Limb (tissue), 2 donors: Measurements from ENCODE around the gene CHPF.

ENCODE experiments used
- DNase-seq, 2 donors: peaks; one replicate each; pipeline ENCODE4 v3.0.0-alpha.2; 2016; ENCODE audit errors: extremely low spot score in 2 of 2

Gene CHPF

DNA sequence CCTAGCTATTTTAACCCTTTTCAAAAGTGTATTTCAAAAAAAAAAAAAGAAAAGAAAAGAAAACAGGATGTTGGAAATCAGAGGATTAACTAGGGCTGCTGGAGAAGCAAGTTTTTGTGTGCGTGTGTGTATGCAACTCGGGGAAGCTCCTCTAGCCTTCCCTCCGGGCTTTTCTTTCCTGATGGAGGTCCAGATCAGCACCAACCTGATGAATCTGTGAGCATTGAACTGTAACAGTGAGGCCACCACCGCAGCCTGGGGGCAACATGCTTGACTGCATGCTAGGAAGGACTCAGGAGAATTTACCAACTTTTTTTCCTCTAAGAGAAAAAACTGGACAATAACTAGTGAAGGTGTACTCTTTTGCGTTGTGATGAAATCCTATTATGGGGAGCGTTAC lies 25.4 kb upstream of the CHPF start:
- no peak for DNase-seq

DNA sequence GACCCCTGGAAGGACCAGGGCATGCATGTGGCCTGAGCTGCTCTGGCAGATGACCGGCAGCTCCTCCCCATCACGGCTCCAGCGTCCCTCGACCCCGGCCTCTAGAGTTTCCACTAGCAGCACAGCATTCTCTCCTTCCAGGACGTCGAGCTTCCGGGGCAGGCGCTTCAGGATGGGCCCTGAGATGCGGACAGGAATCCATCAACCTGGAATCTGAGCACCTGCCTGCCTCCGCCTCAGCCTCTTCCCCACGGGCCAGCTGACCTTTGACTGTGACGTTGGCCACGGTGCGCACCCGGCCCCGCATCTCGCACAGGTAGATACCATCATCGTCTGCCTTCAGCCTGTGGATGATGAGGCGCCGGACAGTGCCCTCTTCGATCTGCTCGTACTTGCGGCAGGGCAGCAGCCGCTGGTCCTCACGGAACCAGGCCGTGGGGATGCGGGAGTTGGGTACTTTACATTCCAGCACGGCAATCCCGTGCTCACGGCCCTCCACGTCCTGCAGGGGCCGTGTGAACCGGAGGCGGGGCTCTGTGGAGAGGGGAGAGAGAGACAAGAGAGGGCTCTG lies 24.3 kb upstream of the CHPF start:
- no peak for DNase-seq

GRCh38 chr2:219567131-219567530 lies 23.5 kb upstream of the CHPF start:
- no peak for DNase-seq

DNA sequence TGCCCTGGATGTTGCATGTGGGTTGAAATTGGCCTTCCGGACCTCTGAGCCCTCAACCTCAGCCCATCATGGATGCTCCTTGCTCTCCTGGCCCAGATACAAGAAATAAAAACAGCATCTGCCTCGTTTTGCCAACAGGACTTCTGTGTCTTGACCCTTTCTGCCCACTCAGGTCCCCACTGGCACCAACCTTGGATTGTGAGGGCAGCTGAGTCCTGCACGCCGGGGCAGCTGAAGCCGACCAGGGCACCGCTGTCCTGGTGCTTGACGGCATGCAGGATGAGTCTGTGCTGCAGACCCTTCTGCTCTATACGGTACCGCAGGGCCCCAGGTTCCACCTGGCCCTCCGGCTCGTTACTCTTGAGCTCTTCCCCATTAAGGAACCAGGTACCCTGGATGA lies 23.0 kb upstream of the CHPF start:
- no peak for DNase-seq

DNA sequence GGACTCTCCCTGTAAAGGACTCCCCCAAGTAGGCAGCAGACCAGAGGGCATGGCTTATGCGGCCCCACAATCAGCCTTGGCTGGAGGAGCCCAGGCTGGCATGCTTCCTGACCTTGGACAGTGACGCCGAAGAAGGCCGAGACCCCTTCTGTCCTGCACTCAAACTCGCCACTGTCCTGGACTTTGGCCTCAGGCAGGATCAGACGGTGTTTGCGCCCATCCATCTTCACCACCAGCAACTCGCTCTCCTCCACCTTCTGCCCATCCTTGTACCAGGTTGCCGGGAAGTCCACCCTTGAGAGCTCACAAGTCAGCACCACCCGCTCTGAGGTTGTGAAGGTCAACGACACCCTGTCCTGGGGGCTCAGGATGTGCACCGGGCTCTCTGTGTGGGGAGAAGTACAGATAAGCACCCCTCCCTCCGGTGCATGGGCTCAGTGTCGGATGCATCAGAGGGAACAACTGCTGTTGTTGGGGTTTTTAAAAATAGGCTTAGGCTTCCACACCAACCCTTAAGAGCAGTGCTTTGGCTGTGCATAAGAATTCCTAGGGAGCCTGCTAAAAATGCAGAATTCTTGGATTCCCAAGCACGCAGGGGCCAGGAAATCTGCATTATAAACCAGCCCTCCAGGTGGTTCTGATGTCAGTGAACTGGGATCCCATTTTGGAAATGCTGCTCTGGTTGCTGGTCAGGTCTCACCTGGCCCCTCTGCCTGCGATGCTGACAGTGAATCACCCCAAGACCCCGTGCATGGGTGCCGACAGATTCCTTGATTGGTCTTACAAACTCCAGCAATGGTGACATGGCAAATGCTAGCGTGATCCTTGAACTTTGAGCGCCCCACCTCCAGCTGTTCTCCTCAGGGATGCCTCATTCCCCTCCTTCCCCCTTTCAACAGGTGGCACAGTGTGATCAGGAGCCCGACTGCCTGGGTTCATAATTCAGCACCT lies 21.8 kb upstream of the CHPF start:
- DNase-seq = peak in 1 of 2 donors; percentile 23

GRCh38 chr2:219563271-219563928 lies 19.8 kb upstream of the CHPF start:
- peak in 1 of 2 donors; percentile 21 for DNase-seq

GRCh38 chr2:219562049-219563020 lies 18.7 kb upstream of the CHPF start:
- peak in 1 of 2 donors; percentile 28 for DNase-seq

GRCh38 chr2:219561179-219562048 lies 17.8 kb upstream of the CHPF start:
- peak in 1 of 2 donors; percentile 36 for DNase-seq

GRCh38 chr2:219560893-219561178 lies 17.2 kb upstream of the CHPF start:
- no peak for DNase-seq

GRCh38 chr2:219560037-219560892 lies 16.7 kb upstream of the CHPF start:
- DNase-seq = peak in 1 of 2 donors; percentile 45

- no peak for DNase-seq
Measured at GRCh38 chr2:219559156-219559915, 15.7 kb upstream of the CHPF start.

- DNase-seq = no peak
Measured at GRCh38 chr2:219557791-219558785, 14.5 kb upstream of the CHPF start.

DNA sequence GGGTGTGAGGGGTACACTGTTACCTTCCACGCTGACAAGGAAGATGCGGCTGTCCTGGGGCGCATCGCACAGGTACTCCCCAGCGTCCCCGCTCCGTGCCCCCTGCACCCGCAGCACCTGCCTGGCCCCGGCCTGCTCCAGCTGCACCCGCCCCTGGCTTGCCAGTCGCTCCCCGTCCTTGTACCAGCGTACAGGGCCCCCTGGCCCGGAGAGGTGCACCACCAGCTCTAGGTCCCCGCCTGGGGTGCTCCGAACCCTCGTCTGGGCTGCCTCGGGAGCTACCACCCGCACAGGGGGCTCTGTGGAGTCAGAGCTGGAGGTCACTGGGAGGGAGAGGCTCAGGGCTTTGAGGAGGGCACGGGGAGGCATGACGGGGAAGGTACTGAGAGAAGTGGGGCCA lies 13.7 kb upstream of the CHPF start:
- DNase-seq = no peak

GRCh38 chr2:219556413-219556812 lies 12.8 kb upstream of the CHPF start:
- DNase-seq = no peak

GRCh38 chr2:219555956-219556355 lies 12.3 kb upstream of the CHPF start:
- no peak for DNase-seq

GRCh38 chr2:219554350-219554749 lies 10.7 kb upstream of the CHPF start:
- no peak for DNase-seq

GRCh38 chr2:219553463-219553963 lies 9.9 kb upstream of the CHPF start:
- DNase-seq = no peak

- DNase-seq = no peak
Measured at GRCh38 chr2:219553168-219553417, 9.5 kb upstream of the CHPF start.
